AG04450 (cell line): ENCODE data around the gene ODAPH. TPM values are rescaled to one million over a fixed set of nuclear protein-coding genes. Genes with fewer than 3 reads are reported as not detected.
"Not testable (repeated sequence)": the region's sequence is repeated elsewhere in the genome, so short reads cannot be mapped to it uniquely, and the experiment has no call there.

Experiments
- CTCF ChIA-PET: fragments of 300-600, 350-600 bp; formaldehyde crosslinking; extraction: SDS; loops from one replicate; lab custom pipeline; 2022; ENCODE audit warnings: antibody characterized with exemption, inconsistent platforms; lab: Charles Lee
- POLR2A ChIA-PET: fragments of 350-600 bp; formaldehyde crosslinking; extraction: SDS; loops from one replicate; lab custom pipeline; 2021; ENCODE audit warnings: antibody characterized with exemption, inconsistent platforms; lab: Yijun Ruan, JAX
- DNase-seq: peaks from one replicate; pipeline ENCODE4 v3.0.0-alpha.2; 2011; ENCODE audit warnings: low read depth, low spot score
- H3K27ac ChIP-seq: one replicate; pipeline ENCODE4 v1.5.1; 2012; ENCODE audit warnings: low read depth, low read length, control low read depth
- H3K27me3 ChIP-seq: one replicate; pipeline ENCODE4 v1.6.0; 2012; ENCODE audit warnings: low read length; ENCODE audit not compliant: control insufficient read depth, insufficient read depth
- H3K4me3 ChIP-seq: 2 replicates; pipeline ENCODE4 v1.5.1; 2011; ENCODE audit warnings: mild to moderate bottlenecking, low read depth, low read length, control low read depth
- H3K9me3 ChIP-seq: 2 replicates; pipeline ENCODE4 v1.5.1; 2012; ENCODE audit warnings: low read length; ENCODE audit not compliant: control insufficient read depth, insufficient read depth
- CTCF ChIP-seq: IDR thresholded peaks from 2 replicates; pipeline ENCODE4 v1.5.1; 2011; ENCODE audit warnings: low read depth, low read length, control low read depth, inconsistent platforms
- polyA plus RNA-seq: library from polyadenylated mRNA; depleted of rRNA; stranded (reverse); fragments of >200 nt; gene quantifications from 2 replicates; pipeline ENCODE4 v1.2.3, GENCODE V29; 2011

Gene ODAPH
- polyA plus RNA-seq, 1 experiment, result not detected

- Histone ChIP-seq H3K4me3 (no peak overlapping the region), H3K27me3 (no peaks in the 10 kb centered on the region), H3K9me3 (no peaks in the 10 kb centered on the region), H3K27ac (no peak overlapping the region)
- DNase-seq, result peak; percentile 44
- no peak for TF ChIP-seq CTCF
- ChIA-PET POLR2A (interaction anchor here (0.8 to 1.2 kb wide), 2 partner anchors 28 to 130 kb away, joined by 3 read pairs; partner anchors contain the start of gene G3BP2), CTCF (interaction anchor here (0.9 to 1.1 kb wide), 2 partner anchors 27 to 305 kb away, joined by 3 read pairs; no protein-coding TSS in a partner anchor)
Measured at GRCh38 chr4:75542824-75543223, 13.0 kb upstream of the ODAPH start.

- DNase-seq, H3K9me3 ChIP-seq, H3K4me3 ChIP-seq, H3K27ac ChIP-seq, POLR2A ChIA-PET, H3K27me3 ChIP-seq: not testable (repeated sequence)
- CTCF ChIA-PET, result interaction anchor here (0.7 kb wide), 1 partner anchor 265 kb away, joined by 3 read pairs; no protein-coding TSS in a partner anchor
Measured at GRCh38 chr4:75544220-75544619, 11.6 kb upstream of the ODAPH start.

GRCh38 chr4:75544870-75545269, 11.0 kb upstream of the ODAPH start:
- no peaks in the 10 kb centered on the region for H3K27me3 ChIP-seq
- no peak for TF ChIP-seq CTCF
- no peak for DNase-seq
- H3K27ac ChIP-seq, result no peak overlapping the region
- CTCF ChIA-PET, result no interaction called here
- H3K4me3 ChIP-seq, result no peak overlapping the region
- H3K9me3 ChIP-seq, result no peaks in the 10 kb centered on the region
- POLR2A ChIA-PET, result no interaction called here

GRCh38 chr4:75545526-75545925, 10.3 kb upstream of the ODAPH start:
- Histone ChIP-seq H3K4me3 (no peak overlapping the region), H3K9me3 (no peaks in the 10 kb centered on the region), H3K27me3 (no peaks in the 10 kb centered on the region), H3K27ac (no peak overlapping the region)
- ChIA-PET CTCF (interaction anchor here (1.9 kb wide), 1 partner anchor 10 kb away, joined by 7 read pairs; the partner anchor contains the start of gene ODAPH), POLR2A (no interaction called here)
- DNase-seq, result no peak
- no peak for TF ChIP-seq CTCF

GRCh38 chr4:75547647-75548387, 8.0 kb upstream of the ODAPH start:
- DNase-seq, result no peak
- no peak for TF ChIP-seq CTCF
- POLR2A ChIA-PET, result no interaction called here
- no peak overlapping the region for H3K27ac ChIP-seq
- H3K9me3 ChIP-seq, result no peaks in the 10 kb centered on the region
- H3K4me3 ChIP-seq, result no peak overlapping the region
- CTCF ChIA-PET, result interaction anchor here (0.9 kb wide), 1 partner anchor 8 kb away, joined by 4 read pairs; the partner anchor contains the start of gene ODAPH
- H3K27me3 ChIP-seq, result no peaks in the 10 kb centered on the region
